Measurements from ENCODE around the gene PCDHGB2.
"Not testable (repeated sequence)": the region's sequence is repeated elsewhere in the genome, so short reads cannot be mapped to it uniquely, and the experiment has no call there.

PCDHGB2 gene

GRCh38 chr5:141359790-141360426, at the start of gene PCDHGB2:
TSS of gene PCDHGB2 (plus strand) at chr5:141359994. CDS start at chr5:141360136, 142 bp downstream.
- DNase-seq (ENCODE audit: low spot score), result peak; percentile 30

GRCh38 chr5:141313711-141314110, 46.1 kb upstream of the PCDHGB2 start:
- no peak for DNase-seq (ENCODE audit: low spot score)

DNA sequence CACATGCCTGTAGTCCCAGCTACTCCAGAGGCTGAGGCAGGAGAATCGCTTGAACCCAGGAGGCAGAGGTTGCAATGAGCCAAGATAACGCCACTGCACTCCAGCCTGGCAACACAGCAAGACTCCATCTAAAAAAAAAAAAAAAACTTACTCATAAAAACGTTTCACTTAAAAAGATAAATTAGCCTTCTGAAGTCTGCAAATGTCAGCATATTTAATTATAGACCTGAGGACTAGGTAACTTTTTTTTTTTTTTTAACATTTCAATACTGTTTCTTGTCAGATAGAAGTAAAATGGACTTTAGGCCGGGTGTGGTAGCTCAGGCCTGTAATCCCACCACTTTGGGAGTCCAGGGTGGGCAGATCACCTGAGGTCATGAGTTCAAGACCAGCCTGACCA, 42.8 kb upstream of the PCDHGB2 start:
- DNase-seq (ENCODE audit: low spot score), result not testable (repeated sequence)

DNA sequence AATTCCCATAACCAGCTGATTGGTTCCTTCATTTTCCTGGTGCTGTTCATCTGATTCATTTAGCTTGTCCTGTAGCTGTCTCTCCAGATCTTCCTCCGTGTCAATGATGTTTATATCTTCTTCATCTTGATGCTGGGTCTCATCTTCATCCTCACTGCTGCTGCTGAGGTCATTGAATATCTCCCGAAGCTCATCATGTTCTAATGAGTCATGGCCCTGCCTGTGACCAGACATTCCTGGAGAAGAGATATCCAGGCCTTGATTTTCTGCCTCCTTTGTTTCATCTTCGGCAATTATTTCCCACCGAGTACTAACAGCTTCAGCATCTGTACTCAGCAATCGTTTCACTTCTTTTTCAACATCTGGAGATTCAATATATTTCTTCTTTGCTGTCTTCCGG, 40.6 kb upstream of the PCDHGB2 start:
- DNase-seq (ENCODE audit: low spot score), result no peak

- no peak for DNase-seq (ENCODE audit: low spot score)
Observed at GRCh38 chr5:141319699-141320098, 40.1 kb upstream of the PCDHGB2 start.

DNA sequence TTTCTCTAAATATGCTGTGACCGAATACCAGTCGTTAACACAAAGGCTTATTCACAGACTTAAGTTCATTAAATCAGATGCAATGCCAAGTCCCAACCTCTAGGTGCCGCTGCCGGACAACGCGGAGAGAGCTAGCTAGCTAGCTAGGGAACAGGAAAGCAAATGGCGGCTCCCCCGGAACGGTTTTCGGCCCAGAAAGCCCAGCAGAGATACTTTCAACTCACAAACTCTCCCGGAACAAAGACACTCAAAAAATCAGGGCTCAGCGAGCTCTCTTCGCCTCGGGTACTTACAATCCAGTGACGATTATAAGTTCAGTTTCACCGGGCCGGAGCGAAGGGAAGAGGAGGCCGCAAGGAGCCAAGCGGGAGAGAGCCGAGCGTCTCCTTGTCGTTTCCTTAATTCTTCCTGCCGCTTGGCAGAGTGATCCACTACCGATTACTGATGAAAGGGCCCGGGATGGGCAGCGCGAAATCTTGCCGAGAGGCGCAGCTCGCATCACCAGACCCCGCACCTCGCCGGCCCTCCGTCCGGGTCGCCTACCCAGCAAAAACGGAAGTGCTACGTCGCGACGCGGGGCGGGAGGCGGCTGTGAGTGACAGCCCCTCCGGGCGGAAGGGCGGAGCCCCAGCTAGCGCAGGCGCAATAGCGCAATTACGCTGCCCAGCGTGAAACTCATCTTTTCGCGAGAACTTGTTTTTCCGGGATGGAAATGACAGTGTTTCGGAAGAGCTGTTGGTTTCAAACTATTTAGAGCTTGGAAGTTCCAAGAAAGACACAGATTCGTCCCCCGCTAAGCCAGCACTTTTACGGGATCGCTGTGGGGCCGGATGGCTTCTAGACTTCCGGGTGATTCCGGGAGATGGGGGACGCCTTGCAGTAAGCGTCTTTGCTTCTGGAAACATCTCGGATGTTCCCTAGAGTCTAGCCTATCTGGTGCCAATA, 39.3 kb upstream of the PCDHGB2 start, which contains the start of gene TAF7:
Gene TAF7 (minus strand): TSS at position 560 of the 945 bp plus-strand sequence. CDS start 740 bp downstream, outside the sequence.
- peak; percentile 94 for DNase-seq (ENCODE audit: low spot score)

- no peak for DNase-seq (ENCODE audit: low spot score)
Observed at GRCh38 chr5:141322261-141322660, 37.5 kb upstream of the PCDHGB2 start.

DNA sequence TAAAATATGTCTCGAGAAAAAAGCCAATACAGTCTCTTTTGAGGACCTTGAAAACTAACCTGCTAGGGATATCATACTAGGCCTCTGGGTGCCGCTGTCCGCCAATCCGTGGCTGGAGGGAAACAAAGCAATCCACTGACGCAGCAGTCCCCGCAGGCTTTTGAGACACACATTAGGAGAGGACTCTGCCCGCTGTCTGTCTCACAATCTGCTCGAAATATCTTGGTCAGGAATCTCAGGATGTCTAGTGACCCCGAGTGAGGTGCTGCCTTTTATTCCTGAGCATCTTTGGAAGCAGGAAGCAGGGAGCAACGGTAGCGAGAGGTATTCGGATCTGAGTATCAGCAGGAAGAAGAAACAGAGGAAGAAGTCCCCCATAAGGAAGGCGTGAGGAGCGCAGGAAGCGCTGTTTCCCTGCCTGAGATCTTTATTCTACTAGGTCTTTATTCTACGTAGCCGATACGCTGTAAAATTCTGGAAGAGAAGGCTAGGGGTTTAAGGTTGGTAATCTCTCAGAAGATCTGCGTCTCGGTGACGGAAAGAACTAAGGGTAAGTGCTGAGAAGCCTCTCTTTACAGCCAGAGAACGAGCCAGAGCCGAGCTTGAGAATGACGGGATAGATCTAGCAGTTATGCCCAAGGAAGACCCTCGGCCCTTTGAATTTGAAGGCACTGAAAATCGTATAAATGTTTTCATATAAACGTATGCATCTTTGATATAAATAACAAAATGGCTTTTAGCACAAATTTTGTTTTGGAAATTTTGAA, 33.5 kb upstream of the PCDHGB2 start:
- peak; percentile 82 for DNase-seq (ENCODE audit: low spot score)

- no peak for DNase-seq (ENCODE audit: low spot score)
Observed at GRCh38 chr5:141328231-141328630, 31.6 kb upstream of the PCDHGB2 start.

- no peak for DNase-seq (ENCODE audit: low spot score)
Observed at GRCh38 chr5:141330299-141331080, 29.3 kb upstream of the PCDHGB2 start, which contains the start of gene PCDHGA1. TSS of gene PCDHGA1 (plus strand) at chr5:141330514.

- not testable (repeated sequence) for DNase-seq (ENCODE audit: low spot score)
Observed at GRCh38 chr5:141332571-141332970, 27.2 kb upstream of the PCDHGB2 start.

- no peak for DNase-seq (ENCODE audit: low spot score)
Observed at GRCh38 chr5:141338538-141339306, 21.1 kb upstream of the PCDHGB2 start, which contains the start of gene PCDHGA2. TSS of gene PCDHGA2 (plus strand) at chr5:141338760.

- not testable (repeated sequence) for DNase-seq (ENCODE audit: low spot score)
Observed at GRCh38 chr5:141340781-141341354, 18.9 kb upstream of the PCDHGB2 start.

DNA sequence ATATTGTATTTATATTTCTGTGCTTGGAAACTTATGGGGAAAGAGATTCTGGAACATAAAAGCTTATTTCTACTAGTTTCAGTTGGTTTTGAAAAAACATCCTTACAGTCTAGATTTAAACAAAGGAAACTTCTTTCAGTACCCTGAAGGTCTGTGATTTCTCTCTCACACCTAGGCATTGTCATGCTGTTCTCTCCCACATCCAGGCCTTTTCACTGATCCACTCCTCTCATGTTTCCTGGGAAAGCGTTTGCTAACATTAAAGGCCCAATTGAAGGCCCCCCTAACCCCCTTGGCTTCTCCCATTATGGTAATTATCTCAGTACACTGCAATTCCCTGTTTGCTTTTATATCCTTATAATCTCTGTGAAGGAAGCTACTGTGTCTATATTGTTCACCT, 17.0 kb upstream of the PCDHGB2 start:
- no peak for DNase-seq (ENCODE audit: low spot score)

DNA sequence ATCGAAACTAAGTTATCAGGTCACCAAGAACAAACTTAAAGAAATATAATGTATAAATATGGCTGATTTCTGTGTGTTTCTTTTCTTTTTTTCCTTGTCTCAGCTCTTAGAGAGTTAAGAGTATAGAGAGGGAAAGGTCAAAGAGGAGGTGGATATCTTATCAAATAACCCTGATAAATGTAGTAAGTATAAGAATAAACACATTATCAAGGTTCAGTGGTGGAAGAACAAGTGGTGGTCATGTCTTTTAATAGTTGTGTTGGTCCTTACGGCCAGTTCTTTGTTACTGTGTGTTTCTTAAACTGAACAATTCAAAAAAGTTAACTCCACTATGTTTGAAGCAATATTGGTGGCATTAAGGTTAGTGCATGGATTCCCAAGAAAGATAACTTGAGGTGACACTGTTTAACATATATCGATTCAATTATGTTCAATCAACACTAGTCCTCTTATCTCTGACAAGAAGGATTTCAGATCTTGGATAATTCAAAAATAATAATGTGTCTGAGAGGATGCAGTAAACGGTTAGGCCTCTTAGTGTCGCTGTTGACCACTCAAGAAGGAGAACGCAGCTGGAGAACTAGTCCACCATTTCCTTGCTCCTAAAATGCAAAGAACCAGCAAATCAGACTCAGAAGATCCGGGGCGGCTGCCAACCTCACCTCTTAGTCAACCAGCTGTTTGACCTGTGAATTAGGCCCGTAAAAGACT, 16.4 kb upstream of the PCDHGB2 start, which contains the start of gene PCDHGA3:
Gene PCDHGA3 (plus strand): TSS at position 588 of the 711 bp plus-strand sequence. CDS start 205 bp downstream, outside the sequence.
- DNase-seq (ENCODE audit: low spot score), result no peak

- no peak for DNase-seq (ENCODE audit: low spot score)
Observed at GRCh38 chr5:141343953-141344463, 15.8 kb upstream of the PCDHGB2 start.

DNA sequence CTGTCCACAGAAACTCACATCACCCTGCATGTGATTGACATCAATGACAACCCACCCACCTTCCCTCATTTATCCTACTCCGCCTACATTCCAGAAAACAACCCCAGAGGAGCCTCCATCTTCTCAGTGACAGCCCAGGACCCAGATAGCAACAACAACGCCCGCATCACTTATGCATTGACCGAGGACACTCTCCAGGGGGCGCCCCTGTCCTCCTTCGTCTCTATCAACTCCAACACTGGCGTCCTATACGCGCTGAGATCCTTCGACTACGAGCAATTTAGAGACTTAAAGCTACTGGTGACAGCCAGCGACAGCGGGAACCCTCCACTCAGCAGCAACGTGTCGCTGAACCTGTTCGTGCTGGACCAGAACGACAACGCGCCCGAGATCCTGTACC, 14.5 kb upstream of the PCDHGB2 start:
- no peak for DNase-seq (ENCODE audit: low spot score)

DNA sequence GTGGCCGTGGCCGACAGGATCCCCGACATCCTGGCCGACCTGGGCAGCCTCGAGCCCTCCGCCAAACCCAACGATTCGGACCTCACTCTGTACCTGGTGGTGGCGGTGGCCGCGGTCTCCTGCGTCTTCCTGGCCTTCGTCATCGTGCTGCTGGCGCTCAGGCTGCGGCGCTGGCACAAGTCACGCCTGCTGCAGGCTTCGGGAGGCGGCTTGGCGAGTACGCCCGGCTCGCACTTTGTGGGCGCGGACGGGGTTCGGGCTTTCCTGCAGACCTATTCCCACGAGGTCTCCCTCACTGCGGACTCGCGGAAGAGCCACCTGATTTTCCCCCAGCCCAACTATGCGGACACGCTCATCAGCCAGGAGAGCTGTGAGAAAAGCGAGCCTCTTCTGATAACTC, 13.8 kb upstream of the PCDHGB2 start:
- not testable (repeated sequence) for DNase-seq (ENCODE audit: low spot score)
